H9 (cell line): ENCODE data around the gene SEMA4C. TPM values are rescaled to one million over a fixed set of nuclear protein-coding genes. Genes with fewer than 3 reads are reported as not detected.

Source experiments
- DNase-seq: peaks from one replicate; pipeline ENCODE4 v3.0.0-alpha.2; 2017
- H2AFZ ChIP-seq: one replicate; pipeline ENCODE4 v1.6.1; 2013; ENCODE audit warnings: mild to moderate bottlenecking, low read length, control low read depth, moderate library complexity
- H2AK5ac ChIP-seq: 2 replicates; pipeline ENCODE4 v1.6.1; 2013; ENCODE audit warnings: low read length, control low read depth, mixed read lengths; ENCODE audit not compliant: insufficient read length
- H2BK120ac ChIP-seq: one replicate; pipeline ENCODE4 v1.6.1; 2013; ENCODE audit warnings: low read depth, mild to moderate bottlenecking, low read length, control low read depth, inconsistent platforms; ENCODE audit not compliant: poor library complexity, severe bottlenecking
- H2BK12ac ChIP-seq: 2 replicates; pipeline ENCODE4 v1.6.1; 2013; ENCODE audit warnings: low read length, control low read depth, mixed read lengths, low read depth; ENCODE audit not compliant: insufficient read length
- H2BK15ac ChIP-seq: 2 replicates; pipeline ENCODE4 v1.6.1; 2013; ENCODE audit warnings: low read depth, low read length, control low read depth
- H2BK20ac ChIP-seq: one replicate; pipeline ENCODE4 v1.6.1; 2013; ENCODE audit warnings: low read depth, mild to moderate bottlenecking, low read length, control low read depth, inconsistent platforms; ENCODE audit not compliant: poor library complexity, severe bottlenecking
- H2BK5ac ChIP-seq: 2 replicates; pipeline ENCODE4 v1.6.1; 2013; ENCODE audit warnings: low read length, control low read depth, mixed read lengths; ENCODE audit not compliant: insufficient read length
- H3K14ac ChIP-seq: 2 replicates; pipeline ENCODE4 v1.6.1; 2013; ENCODE audit warnings: low read length, control low read depth; ENCODE audit not compliant: insufficient read depth
- H3K18ac ChIP-seq: 2 replicates; pipeline ENCODE4 v1.6.1; 2013; ENCODE audit warnings: low read depth, mild to moderate bottlenecking, mixed read lengths, low read length, control low read depth; ENCODE audit not compliant: insufficient read length
- H3K23ac ChIP-seq: 2 replicates; pipeline ENCODE4 v1.6.1; 2013; ENCODE audit warnings: low read length, control low read depth, mixed read lengths, low read depth; ENCODE audit not compliant: insufficient read length
- H3K23me2 ChIP-seq: 2 replicates; pipeline ENCODE4 v1.6.1; 2013; ENCODE audit warnings: low read depth, mild to moderate bottlenecking, mixed read lengths, low read length, control low read depth; ENCODE audit not compliant: insufficient read length, poor library complexity, severe bottlenecking
- H3K27ac ChIP-seq: 2 replicates; pipeline ENCODE4 v1.5.1; 2013; ENCODE audit warnings: low read length, control low read depth, mixed read lengths, low read depth; ENCODE audit not compliant: insufficient read length
- H3K27me3 ChIP-seq: 2 replicates; pipeline ENCODE4 v1.6.1; 2013; ENCODE audit warnings: low read length, control low read depth, inconsistent platforms; ENCODE audit not compliant: insufficient read depth
- H3K4ac ChIP-seq: 2 replicates; pipeline ENCODE4 v1.6.1; 2013; ENCODE audit warnings: low read depth, mild to moderate bottlenecking, control low read depth, inconsistent platforms, low read length, moderate library complexity
- H3K4me1 ChIP-seq: 2 replicates; pipeline ENCODE4 v1.6.1; 2013; ENCODE audit warnings: low read length, control low read depth, inconsistent platforms; ENCODE audit not compliant: insufficient read depth
- H3K4me2 ChIP-seq: 2 replicates; pipeline ENCODE4 v1.6.1; 2013; ENCODE audit warnings: low read length, control low read depth, mixed read lengths; ENCODE audit not compliant: insufficient read length, insufficient read depth
- H3K56ac ChIP-seq: 2 replicates; pipeline ENCODE4 v1.6.1; 2013; ENCODE audit warnings: low read depth, mild to moderate bottlenecking, mixed read lengths, low read length, control low read depth; ENCODE audit not compliant: insufficient read length
- H3K79me1 ChIP-seq: 2 replicates; pipeline ENCODE4 v1.6.1; 2013; ENCODE audit warnings: low read depth, mild to moderate bottlenecking, moderate library complexity, low read length, control low read depth, inconsistent platforms; ENCODE audit not compliant: insufficient read depth, poor library complexity, severe bottlenecking
- H3K79me2 ChIP-seq: 2 replicates; pipeline ENCODE4 v1.6.1; 2013; ENCODE audit warnings: low read length, control low read depth, inconsistent platforms; ENCODE audit not compliant: insufficient read depth
- H3K9ac ChIP-seq: 2 replicates; pipeline ENCODE4 v1.6.1; 2013; ENCODE audit warnings: low read length, control low read depth, mixed read lengths; ENCODE audit not compliant: insufficient read length; ENCODE audit errors: extremely low read depth
- H3K9me3 ChIP-seq: one replicate; pipeline ENCODE4 v1.6.1; 2013; ENCODE audit warnings: low read depth, low read length, inconsistent platforms; ENCODE audit not compliant: control insufficient read depth
- H3T11ph ChIP-seq: one replicate; pipeline ENCODE4 v1.6.1; 2013; ENCODE audit warnings: mild to moderate bottlenecking, low read length, control low read depth, inconsistent platforms
- H4K20me1 ChIP-seq: one replicate; pipeline ENCODE4 v1.6.1; 2013; ENCODE audit not compliant: control insufficient read depth, insufficient read length, insufficient read depth
- H4K5ac ChIP-seq: 2 replicates; pipeline ENCODE4 v1.6.1; 2013; ENCODE audit warnings: low read depth, mild to moderate bottlenecking, mixed read lengths, low read length, control low read depth; ENCODE audit not compliant: insufficient read length
- H4K8ac ChIP-seq: replicated peaks from 2 replicates; pipeline ENCODE4 v1.6.1; 2013; ENCODE audit warnings: low read length, control low read depth, mixed read lengths, low read depth; ENCODE audit not compliant: insufficient read length
- H4K91ac ChIP-seq: 2 replicates; pipeline ENCODE4 v1.6.1; 2013; ENCODE audit warnings: low read depth, mild to moderate bottlenecking, moderate library complexity, mixed read lengths, low read length, control low read depth; ENCODE audit not compliant: insufficient read length
- H3K27ac Mint-ChIP-seq, 3 experiments: 2 replicates in 2 of 3; 3 replicates in 1 of 3; pipeline ENCODE4 v1.8.0; 2020 to 2021; ENCODE audit warnings: mixed read lengths in 3 of 3, mild to moderate bottlenecking in 1 of 3, moderate library complexity in 1 of 3
- H3K27me3 Mint-ChIP-seq: 2 replicates; pipeline ENCODE4 v1.8.0; 2021; ENCODE audit warnings: low read depth, mild to moderate bottlenecking, moderate library complexity, mixed read lengths
- H3K36me3 Mint-ChIP-seq, 3 experiments: 2 replicates in 2 of 3; 3 replicates in 1 of 3; pipeline ENCODE4 v1.8.0; 2020 to 2021; ENCODE audit warnings: low read depth in 3 of 3, mixed read lengths in 3 of 3; ENCODE audit not compliant: insufficient read depth in 1 of 3
- H3K4me1 Mint-ChIP-seq, 2 experiments: 2 replicates each; pipeline ENCODE4 v1.8.0; 2020; ENCODE audit warnings: mixed read lengths in 2 of 2
- H3K4me3 Mint-ChIP-seq, 2 experiments: 2 replicates in 1 of 2; 3 replicates in 1 of 2; pipeline ENCODE4 v1.8.0; 2020 to 2021; ENCODE audit warnings: mild to moderate bottlenecking in 2 of 2, mixed read lengths in 2 of 2, moderate library complexity in 1 of 2
- H3K9me3 Mint-ChIP-seq, 2 experiments: 2 replicates in 1 of 2; 3 replicates in 1 of 2; pipeline ENCODE4 v1.8.0; 2020; ENCODE audit warnings: mild to moderate bottlenecking in 2 of 2, mixed read lengths in 2 of 2, moderate library complexity in 1 of 2
- CTCF ChIP-seq: fragments of 200-600 bp; sonication (generic); conservative IDR thresholded peaks from 3 replicates; pipeline ENCODE4 v1.8.0; 2021; ENCODE audit warnings: antibody characterized with exemption, mild to moderate bottlenecking
- WGBS: extraction: QIAGEN DNeasy Blood & Tissue Kit; methylation state at CpG from one replicate; pipeline ENCODE4 v1.1.7; 2013; ENCODE audit warnings: missing lambda C conversion rate, low lambda C conversion rate, mixed read lengths; ENCODE audit not compliant: insufficient read length; ENCODE audit errors: extremely low coverage; 5-methylcytosine and 5-hydroxymethylcytosine counted together
- total RNA-seq: library from RNA; stranded (reverse); gene quantifications from 2 replicates; pipeline ENCODE4 v1.2.1, GENCODE V29; 2021

The SEMA4C gene
- total RNA-seq, 1 experiment from 2014 or later: 81.6 TPM

- H4K91ac ChIP-seq: no peak overlapping the region
- H2AK5ac ChIP-seq: no peak overlapping the region
- no peak overlapping the region for H2BK20ac ChIP-seq
- no peak for DNase-seq
- no peak overlapping the region for H2BK15ac ChIP-seq
- no peak overlapping the region for H2BK5ac ChIP-seq
- 0 out of 2 replicates have a peak, but pooled peaks cover 3% of the 10 kb centered on the region for H3K4me1 ChIP-seq
- peaks cover 29 to 68% (median 67%) of the 10 kb centered on the region in 3 experiments; a peak in 6 of 7 replicates for H3K36me3 Mint-ChIP-seq
- peaks cover 10% of the 10 kb centered on the region for H3K79me1 ChIP-seq
- no peak overlapping the region for H3K56ac ChIP-seq
- no peak overlapping the region for H2AFZ ChIP-seq
- peaks cover 10% of the 10 kb centered on the region; the same call in 1 of the 2 replicates for H3K79me2 ChIP-seq
- H4K5ac ChIP-seq: no peak overlapping the region
- H3K27me3 Mint-ChIP-seq: no peaks in the 10 kb centered on the region
- H3K4me2 ChIP-seq: no peak overlapping the region
- H3K23ac ChIP-seq: no peak overlapping the region
- WGBS: no CpG with 5 or more reads among the region's 25 CpGs
- H3K27ac Mint-ChIP-seq: no peak overlapping the region
- H3K9me3 ChIP-seq: no peaks in the 10 kb centered on the region
- H3K4me3 Mint-ChIP-seq: no peak overlapping the region
- no peak overlapping the region for H2BK12ac ChIP-seq
- TF ChIP-seq CTCF: no peak
- H4K20me1 ChIP-seq: no peaks in the 10 kb centered on the region
- H3K9me3 Mint-ChIP-seq: no peaks in the 10 kb centered on the region
- peaks cover 12% of the 10 kb centered on the region in 2 experiments for H3K4me1 Mint-ChIP-seq
- H2BK120ac ChIP-seq: no peak overlapping the region
- no peak overlapping the region for H3K9ac ChIP-seq
- H4K8ac ChIP-seq: no peak overlapping the region
- H3K23me2 ChIP-seq: peaks cover 10% of the 10 kb centered on the region
- no peaks in the 10 kb centered on the region for H3K27me3 ChIP-seq
- no peak overlapping the region for H3T11ph ChIP-seq
- no peak overlapping the region for H3K4ac ChIP-seq
- H3K14ac ChIP-seq: no peak overlapping the region
- H3K27ac ChIP-seq: no peak overlapping the region
- H3K18ac ChIP-seq: no peak overlapping the region
Measured at GRCh38 chr2:96864343-96865091, 5.4 kb downstream of the SEMA4C start.
